IgD-negative memory B cell (primary cell): ENCODE results near the gene THSD4. TPM values are rescaled to one million over a fixed set of nuclear protein-coding genes. Genes with fewer than 3 reads are reported as not detected.

Experiments used
- H3K27ac Mint-ChIP-seq, 3 donors: one replicate each; pipeline ENCODE4 v1.8.0; 2020 to 2022; ENCODE audit warnings: mild to moderate bottlenecking in 3 of 3, mixed read lengths in 3 of 3, moderate library complexity in 1 of 3
- H3K27me3 Mint-ChIP-seq: one replicate; pipeline ENCODE4 v1.8.0; 2021; ENCODE audit warnings: mixed read lengths
- H3K36me3 Mint-ChIP-seq: one replicate; pipeline ENCODE4 v1.8.0; 2020; ENCODE audit warnings: mild to moderate bottlenecking, mixed read lengths
- H3K4me1 Mint-ChIP-seq, 3 donors: one replicate each; pipeline ENCODE4 v1.8.0; 2020 to 2022; ENCODE audit warnings: mixed read lengths in 3 of 3, mild to moderate bottlenecking in 1 of 3
- H3K4me3 Mint-ChIP-seq, 4 donors: one replicate each; pipeline ENCODE4 v1.8.0; 2020 to 2022; ENCODE audit warnings: mild to moderate bottlenecking in 4 of 4, mixed read lengths in 4 of 4, moderate library complexity in 3 of 4
- H3K9me3 Mint-ChIP-seq, 3 donors: one replicate each; pipeline ENCODE4 v1.8.0; 2020 to 2021; ENCODE audit warnings: mixed read lengths in 3 of 3, mild to moderate bottlenecking in 1 of 3
- polyA plus RNA-seq: library from polyadenylated mRNA; unstranded; fragments of 300-500 nt; fragmentation: Illumina TruSeq; gene quantifications from one replicate; pipeline ENCODE4 v1.2.3, GENCODE V29; 2021

The THSD4 gene
- polyA plus RNA-seq, 1 donor from 2014 or later = not detected

GRCh38 chr15:71219645-71220044 lies 104.4 kb downstream of the THSD4 start:
- no peaks in the 10 kb centered on the region for H3K4me1 Mint-ChIP-seq
- H3K27ac Mint-ChIP-seq = no peak overlapping the region
- H3K4me3 Mint-ChIP-seq = no peak overlapping the region
- H3K36me3 Mint-ChIP-seq = no peaks in the 10 kb centered on the region
- peaks cover 0 to 5% (median 0%) of the 10 kb centered on the region in 3 donors for H3K9me3 Mint-ChIP-seq
- H3K27me3 Mint-ChIP-seq = peaks cover 2% of the 10 kb centered on the region

- H3K9me3 Mint-ChIP-seq = peaks cover 0 to 6% (median 0%) of the 10 kb centered on the region in 3 donors
- no peak overlapping the region for H3K27ac Mint-ChIP-seq
- H3K27me3 Mint-ChIP-seq = peaks cover 2% of the 10 kb centered on the region
- no peaks in the 10 kb centered on the region for H3K4me1 Mint-ChIP-seq
- no peak overlapping the region for H3K4me3 Mint-ChIP-seq
- H3K36me3 Mint-ChIP-seq = no peaks in the 10 kb centered on the region
Measured at GRCh38 chr15:71220828-71221227, 105.6 kb downstream of the THSD4 start.

DNA sequence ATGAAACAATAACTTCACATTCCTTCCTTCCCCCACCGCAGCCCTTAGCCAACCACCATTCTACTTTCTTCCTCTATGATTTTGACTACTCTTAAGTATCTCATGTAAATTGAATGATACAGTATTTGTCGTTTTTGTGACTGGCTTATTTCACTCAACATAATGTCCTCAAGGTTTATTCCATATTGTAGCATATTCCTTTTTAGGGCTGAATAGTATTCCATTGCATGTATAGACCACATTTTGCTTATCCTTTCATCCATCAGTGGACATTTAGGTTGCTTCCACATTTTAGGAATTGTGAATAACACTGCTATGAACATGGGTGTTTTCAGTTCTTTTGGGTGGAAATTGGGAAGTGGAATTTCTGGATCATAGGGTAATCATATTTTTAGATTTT lies 106.1 kb downstream of the THSD4 start:
- no peak overlapping the region for H3K27ac Mint-ChIP-seq
- H3K27me3 Mint-ChIP-seq = peaks cover 2% of the 10 kb centered on the region
- peaks cover 0 to 6% (median 0%) of the 10 kb centered on the region in 3 donors for H3K9me3 Mint-ChIP-seq
- H3K4me3 Mint-ChIP-seq = no peak overlapping the region
- no peaks in the 10 kb centered on the region for H3K4me1 Mint-ChIP-seq
- H3K36me3 Mint-ChIP-seq = no peaks in the 10 kb centered on the region

GRCh38 chr15:71223516-71223915 lies 108.2 kb downstream of the THSD4 start:
- H3K27ac Mint-ChIP-seq = no peak overlapping the region

DNA sequence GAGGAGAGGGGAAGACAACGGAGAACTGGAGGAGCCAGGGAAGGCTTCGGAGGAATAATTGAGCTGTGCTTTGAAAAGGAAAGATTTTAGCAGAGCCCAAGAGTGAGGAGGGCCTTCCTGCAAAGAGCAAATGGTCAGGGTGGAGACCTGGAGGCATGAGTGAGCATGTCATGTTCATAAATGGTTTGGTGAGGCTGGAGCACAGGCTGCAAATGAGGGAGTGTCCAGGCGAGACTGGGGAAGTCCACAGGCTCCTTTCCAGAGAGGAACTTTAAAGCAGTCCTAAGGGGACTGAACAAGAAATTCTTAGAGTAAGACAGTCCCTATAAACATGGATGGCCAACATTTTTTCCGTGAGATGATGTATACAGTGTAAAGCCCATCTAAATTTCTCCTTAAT lies 108.8 kb downstream of the THSD4 start:
- H3K36me3 Mint-ChIP-seq = no peaks in the 10 kb centered on the region
- H3K4me1 Mint-ChIP-seq = no peaks in the 10 kb centered on the region
- H3K27ac Mint-ChIP-seq = no peak overlapping the region
- peaks cover 0 to 6% (median 0%) of the 10 kb centered on the region in 3 donors for H3K9me3 Mint-ChIP-seq
- H3K27me3 Mint-ChIP-seq = no peaks in the 10 kb centered on the region
- no peak overlapping the region for H3K4me3 Mint-ChIP-seq

More at GRCh38 chr15:71223516-71223915, 108.2 kb downstream of the THSD4 start:
- no peaks in the 10 kb centered on the region for H3K4me1 Mint-ChIP-seq
- H3K4me3 Mint-ChIP-seq = no peak overlapping the region
- no peaks in the 10 kb centered on the region for H3K36me3 Mint-ChIP-seq
- H3K27me3 Mint-ChIP-seq = no peaks in the 10 kb centered on the region
- peaks cover 0 to 6% (median 0%) of the 10 kb centered on the region in 3 donors for H3K9me3 Mint-ChIP-seq

DNA sequence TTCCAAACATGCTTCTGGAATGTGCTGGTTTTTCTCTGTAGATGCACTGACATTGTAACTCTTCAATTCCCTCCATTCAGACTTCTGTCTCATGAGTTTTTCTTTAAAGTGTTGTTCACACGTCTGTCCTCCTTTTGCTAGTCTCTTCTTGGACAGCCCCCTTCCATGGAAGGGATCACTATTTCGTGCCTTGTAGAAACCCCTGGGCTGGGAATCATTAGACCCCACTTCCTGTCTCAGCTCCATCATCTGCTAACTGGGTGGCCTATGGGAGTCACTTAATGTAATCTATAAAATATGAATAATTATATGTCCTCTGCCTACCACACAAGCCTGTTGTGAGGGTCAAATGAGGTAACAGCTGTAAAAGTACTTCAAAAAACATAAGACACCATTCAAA lies 110.6 kb downstream of the THSD4 start:
- H3K4me3 Mint-ChIP-seq = no peak overlapping the region
- H3K27me3 Mint-ChIP-seq = no peaks in the 10 kb centered on the region
- peaks cover 0 to 6% (median 0%) of the 10 kb centered on the region in 3 donors for H3K9me3 Mint-ChIP-seq
- no peaks in the 10 kb centered on the region for H3K36me3 Mint-ChIP-seq
- no peak overlapping the region for H3K27ac Mint-ChIP-seq
- no peaks in the 10 kb centered on the region for H3K4me1 Mint-ChIP-seq

DNA sequence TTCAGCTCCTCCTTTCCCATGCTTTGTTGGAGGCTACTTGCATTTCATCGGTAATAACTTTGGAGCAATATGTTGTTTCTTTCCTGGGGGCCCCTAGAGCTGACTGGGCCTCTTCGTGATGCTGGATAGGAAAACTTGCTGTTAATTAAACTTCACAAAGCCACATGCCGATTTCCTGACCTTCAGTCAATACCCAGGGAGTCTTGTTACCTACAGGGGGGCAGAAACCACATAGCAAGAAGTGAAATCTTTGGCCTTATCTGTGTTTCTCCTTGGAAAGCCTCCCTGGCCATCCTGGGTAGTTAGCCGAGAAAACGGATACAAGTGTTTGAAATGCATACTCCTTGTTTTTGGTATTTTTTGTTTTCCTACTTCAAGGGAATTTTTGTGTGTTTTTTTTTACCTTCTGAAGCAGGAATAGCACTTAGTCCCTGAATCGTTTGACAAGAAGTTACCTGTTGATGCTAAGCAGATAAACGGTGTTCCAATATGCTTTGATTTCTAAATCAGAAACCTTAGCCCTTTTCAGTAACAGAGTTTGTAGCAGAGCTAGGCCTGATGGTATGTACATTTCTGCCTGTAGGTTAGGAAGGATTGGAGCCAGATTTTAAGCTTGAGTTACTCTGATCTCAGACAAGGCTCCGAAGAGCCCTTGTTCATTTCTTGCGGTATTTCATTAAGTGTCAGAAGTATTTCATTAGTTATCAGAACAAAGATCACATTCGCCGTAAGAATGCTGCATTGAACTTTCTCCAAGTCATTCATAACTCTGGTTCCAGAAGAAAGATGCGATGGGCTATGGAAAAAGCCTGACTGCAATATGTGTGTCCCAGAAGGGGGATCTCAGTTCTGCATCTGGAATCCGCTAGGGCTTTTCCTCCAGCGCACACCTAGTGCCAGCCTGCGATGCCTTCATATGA lies 111.5 kb downstream of the THSD4 start:
- H3K27ac Mint-ChIP-seq = no peak overlapping the region
- H3K4me1 Mint-ChIP-seq = no peaks in the 10 kb centered on the region

GRCh38 chr15:71228403-71228802 lies 113.1 kb downstream of the THSD4 start:
- no peaks in the 10 kb centered on the region for H3K36me3 Mint-ChIP-seq
- peaks cover 0 to 2% (median 0%) of the 10 kb centered on the region in 3 donors for H3K9me3 Mint-ChIP-seq
- H3K4me1 Mint-ChIP-seq = no peaks in the 10 kb centered on the region
- H3K27ac Mint-ChIP-seq = no peak overlapping the region
- no peaks in the 10 kb centered on the region for H3K27me3 Mint-ChIP-seq
- H3K4me3 Mint-ChIP-seq = no peak overlapping the region

More for the DNA sequence above, 111.5 kb downstream of the THSD4 start:
- Mint-ChIP-seq H3K9me3 (peaks cover 0 to 2% (median 0%) of the 10 kb centered on the region in 3 donors), H3K36me3 (no peaks in the 10 kb centered on the region), H3K27me3 (no peaks in the 10 kb centered on the region), H3K4me3 (no peak overlapping the region)

DNA sequence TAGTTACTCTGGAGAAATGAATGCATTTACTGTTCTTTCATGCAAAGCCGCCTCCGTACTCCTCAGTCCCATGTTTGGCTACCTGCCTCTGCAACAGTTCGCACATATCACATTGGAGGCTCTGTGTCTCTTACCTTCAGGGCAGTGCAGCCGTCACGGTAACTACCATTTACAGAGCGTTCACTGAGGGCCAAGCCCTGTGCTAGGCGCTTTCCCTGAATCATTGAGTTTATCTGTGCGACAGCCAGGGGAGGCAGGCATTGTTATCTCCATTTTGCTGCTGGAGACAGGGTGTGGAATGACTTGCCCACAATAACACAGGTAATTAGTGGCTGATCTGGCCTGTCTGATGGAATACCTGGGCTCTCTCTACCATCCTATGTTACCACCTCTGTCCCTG lies 115.0 kb downstream of the THSD4 start:
- peaks cover 3% of the 10 kb centered on the region for H3K27me3 Mint-ChIP-seq
- H3K4me1 Mint-ChIP-seq = no peaks in the 10 kb centered on the region
- H3K4me3 Mint-ChIP-seq = no peak overlapping the region
- H3K9me3 Mint-ChIP-seq = peaks cover 0 to 1% (median 0%) of the 10 kb centered on the region in 3 donors
- H3K36me3 Mint-ChIP-seq = no peaks in the 10 kb centered on the region
- no peak overlapping the region for H3K27ac Mint-ChIP-seq

- no peaks in the 10 kb centered on the region for H3K36me3 Mint-ChIP-seq
- peaks cover 5% of the 10 kb centered on the region for H3K27me3 Mint-ChIP-seq
- no peaks in the 10 kb centered on the region for H3K4me1 Mint-ChIP-seq
- no peak overlapping the region for H3K4me3 Mint-ChIP-seq
- H3K27ac Mint-ChIP-seq = no peak overlapping the region
- H3K9me3 Mint-ChIP-seq = peaks cover 0 to 1% (median 0%) of the 10 kb centered on the region in 3 donors
Measured at GRCh38 chr15:71231758-71232157, 116.5 kb downstream of the THSD4 start.

DNA sequence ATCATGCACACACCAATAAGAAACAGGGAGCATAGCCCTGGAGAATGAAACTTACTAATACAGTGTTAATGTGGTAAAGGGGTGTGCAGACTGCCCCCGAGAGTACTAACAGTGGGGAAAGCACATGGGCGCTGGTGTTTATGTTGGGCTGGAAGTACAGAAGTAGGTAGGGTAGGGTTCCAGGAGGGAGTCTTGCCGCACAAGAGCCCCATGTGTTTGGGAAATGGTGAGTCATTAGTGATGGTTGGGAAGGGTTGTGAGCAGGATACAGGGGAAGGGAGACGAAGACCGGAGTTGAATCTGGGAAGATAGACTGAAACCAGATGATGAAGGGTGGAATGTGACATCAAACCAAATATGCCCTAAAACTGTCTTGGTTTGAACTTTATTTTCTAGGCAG lies 117.1 kb downstream of the THSD4 start:
- no peak overlapping the region for H3K4me3 Mint-ChIP-seq
- H3K27ac Mint-ChIP-seq = no peak overlapping the region
- H3K36me3 Mint-ChIP-seq = no peaks in the 10 kb centered on the region
- no peaks in the 10 kb centered on the region for H3K4me1 Mint-ChIP-seq
- peaks cover 0 to 1% (median 0%) of the 10 kb centered on the region in 3 donors for H3K9me3 Mint-ChIP-seq
- peaks cover 5% of the 10 kb centered on the region for H3K27me3 Mint-ChIP-seq

- Mint-ChIP-seq H3K4me3 (no peak overlapping the region), H3K27ac (no peak overlapping the region), H3K4me1 (no peaks in the 10 kb centered on the region), H3K27me3 (peaks cover 7% of the 10 kb centered on the region), H3K36me3 (no peaks in the 10 kb centered on the region), H3K9me3 (peaks cover 0 to 3% (median 0%) of the 10 kb centered on the region in 3 donors)
Measured at GRCh38 chr15:71237456-71238188, 122.4 kb downstream of the THSD4 start.

- peaks cover 7% of the 10 kb centered on the region for H3K27me3 Mint-ChIP-seq
- H3K4me1 Mint-ChIP-seq = no peaks in the 10 kb centered on the region
- no peaks in the 10 kb centered on the region for H3K36me3 Mint-ChIP-seq
- H3K4me3 Mint-ChIP-seq = no peak overlapping the region
- no peak overlapping the region for H3K27ac Mint-ChIP-seq
- H3K9me3 Mint-ChIP-seq = peaks cover 0 to 3% (median 0%) of the 10 kb centered on the region in 3 donors
Measured at GRCh38 chr15:71238926-71239325, 123.7 kb downstream of the THSD4 start.

- H3K27me3 Mint-ChIP-seq = peaks cover 4% of the 10 kb centered on the region
- no peaks in the 10 kb centered on the region for H3K4me1 Mint-ChIP-seq
- no peak overlapping the region for H3K4me3 Mint-ChIP-seq
- no peaks in the 10 kb centered on the region for H3K36me3 Mint-ChIP-seq
- H3K9me3 Mint-ChIP-seq = peaks cover 0 to 1% (median 0%) of the 10 kb centered on the region in 3 donors
- H3K27ac Mint-ChIP-seq = no peak overlapping the region
Measured at GRCh38 chr15:71239592-71240364, 124.5 kb downstream of the THSD4 start.

GRCh38 chr15:71242292-71242691 lies 127.0 kb downstream of the THSD4 start:
- Mint-ChIP-seq H3K4me3 (no peak overlapping the region), H3K9me3 (peaks cover 0 to 1% (median 0%) of the 10 kb centered on the region in 3 donors), H3K36me3 (no peaks in the 10 kb centered on the region), H3K4me1 (no peaks in the 10 kb centered on the region), H3K27me3 (peaks cover 1% of the 10 kb centered on the region), H3K27ac (no peak overlapping the region)
